Left colon (tissue), 2 donors: Measurements from ENCODE around the gene FCER2. TPM values are rescaled to one million over a fixed set of nuclear protein-coding genes. Genes with fewer than 3 reads are reported as not detected.

Experiments
- ATAC-seq: fragments of 200-7000 bp; cut with Tn5 transposase; one replicate; pipeline ENCODE4 v1.9.1; 2020; ENCODE audit warnings: mild to moderate bottlenecking, moderate library complexity
- DNase-seq, 2 donors: peaks; one replicate each; pipeline ENCODE4 v3.0.0-alpha.2; 2020
- intact Hi-C, 2 donors: fragments of 100-400 bp; cut with DNase I in 1 of 2; cut with micrococcal nuclease in 1 of 2; formaldehyde crosslinking; loops; one replicate each; pipeline versions ENCODE4 v1.11.2 to v1.14.0; 2022; cut with DNase I, micrococcal nuclease
- total RNA-seq, 2 donors: library from RNA; stranded (reverse); fragmentation: NEBNext Ultra II Directional; extraction: Animal tissue kit (Norgen Biotek cat#: 25700); gene quantifications; one replicate each; pipeline ENCODE4 v1.2.1, GENCODE V29; 2021
- donor health status: DM: no; HTN: no; CAD: no.
- donor health status: DM: yes; HTN: yes; CAD: no.

FCER2 gene
- total RNA-seq, 2 donors from 2014 or later = 0.27 to 0.64 TPM

GRCh38 chr19:7734220-7735203 lies 32.6 kb upstream of the FCER2 start:
- no peak for ATAC-seq

DNA sequence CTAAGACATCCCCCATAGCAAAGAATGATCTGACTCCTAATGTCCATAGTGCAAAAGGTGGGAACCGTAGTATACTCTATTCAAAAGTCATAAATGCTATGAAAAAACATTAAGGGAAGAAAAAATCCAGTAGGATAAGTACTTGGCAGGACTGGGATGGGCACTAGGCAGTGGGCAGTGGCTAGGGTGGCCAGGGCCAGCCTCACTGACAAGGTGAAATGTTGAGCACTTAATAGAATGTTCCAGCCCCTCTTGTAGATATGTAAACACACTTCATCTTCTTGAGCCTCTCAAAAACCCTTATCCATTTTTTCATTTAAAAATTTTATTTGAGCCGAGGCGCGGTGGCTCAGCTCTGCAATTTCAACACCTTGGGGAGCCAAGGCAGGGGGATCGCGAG lies 31.4 kb upstream of the FCER2 start:
- DNase-seq = no peak
- intact Hi-C loops = no loop called here
- no peak for ATAC-seq

More at GRCh38 chr19:7734220-7735203, 32.6 kb upstream of the FCER2 start:
- DNase-seq = no peak
- intact Hi-C loops = no loop called here

- intact Hi-C loops = no loop called here
- ATAC-seq (no peak), DNase-seq (no peak)
Observed at GRCh38 chr19:7732045-7732444, 30.1 kb upstream of the FCER2 start, which contains the start of gene CLEC4G. Gene CLEC4G (minus strand): TSS chr19:7732110. CDS start chr19:7732102, 8 bp downstream.

GRCh38 chr19:7731615-7732014 lies 29.7 kb upstream of the FCER2 start:
- intact Hi-C loops = no loop called here
- DNase-seq = no peak
- no peak for ATAC-seq

- intact Hi-C loops = no loop called here
- DNase-seq (no peak), ATAC-seq (no peak)
Observed at GRCh38 chr19:7731218-7731595, 29.3 kb upstream of the FCER2 start.

DNA sequence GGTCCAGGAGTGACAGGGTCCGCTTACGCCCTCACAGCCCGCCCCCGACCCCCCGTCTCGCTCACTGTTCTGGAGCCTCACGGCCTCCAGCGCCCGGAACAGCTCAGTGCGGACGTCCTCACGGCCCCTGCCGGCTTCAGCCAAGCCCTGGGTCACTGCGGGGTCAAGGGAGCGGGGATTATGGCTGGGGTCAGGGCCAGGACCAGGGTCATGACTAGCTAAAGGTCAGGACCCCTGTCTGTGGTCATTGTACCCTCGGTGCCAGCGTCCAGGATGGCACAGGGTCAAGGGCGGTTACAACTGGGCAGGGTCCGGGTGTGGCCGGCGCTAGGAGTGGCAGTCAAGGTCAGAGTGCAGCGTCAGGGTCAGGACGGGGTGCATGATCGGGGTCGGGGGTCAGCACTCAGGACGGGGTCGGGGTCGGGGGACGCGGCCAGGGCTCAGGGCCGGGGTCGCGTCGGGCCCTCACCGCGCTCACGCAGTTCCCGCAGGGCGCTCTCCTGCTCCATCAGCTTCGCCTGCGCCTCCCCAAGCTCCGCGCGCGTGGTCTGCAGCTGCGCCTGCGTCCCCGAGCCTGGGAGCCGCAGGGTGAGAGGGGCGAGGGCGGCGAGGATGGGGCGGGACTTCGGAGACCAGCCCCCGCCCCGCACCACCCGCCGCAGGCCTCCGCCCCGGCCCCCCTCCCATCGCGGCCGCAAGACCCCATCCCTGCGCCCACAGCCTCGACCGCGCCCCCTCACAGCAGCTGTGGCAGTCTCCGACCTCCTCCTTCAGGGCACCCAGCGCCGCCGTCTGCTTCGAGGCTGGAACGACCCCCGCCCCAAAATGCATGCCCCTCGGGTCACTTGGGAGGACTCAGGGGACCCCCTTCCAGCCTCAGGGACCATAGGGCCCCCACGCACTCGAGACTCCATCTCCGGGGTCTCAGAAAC lies 28.6 kb upstream of the FCER2 start:
- DNase-seq (no peak), ATAC-seq (no peak)
- intact Hi-C loops = no loop called here

DNA sequence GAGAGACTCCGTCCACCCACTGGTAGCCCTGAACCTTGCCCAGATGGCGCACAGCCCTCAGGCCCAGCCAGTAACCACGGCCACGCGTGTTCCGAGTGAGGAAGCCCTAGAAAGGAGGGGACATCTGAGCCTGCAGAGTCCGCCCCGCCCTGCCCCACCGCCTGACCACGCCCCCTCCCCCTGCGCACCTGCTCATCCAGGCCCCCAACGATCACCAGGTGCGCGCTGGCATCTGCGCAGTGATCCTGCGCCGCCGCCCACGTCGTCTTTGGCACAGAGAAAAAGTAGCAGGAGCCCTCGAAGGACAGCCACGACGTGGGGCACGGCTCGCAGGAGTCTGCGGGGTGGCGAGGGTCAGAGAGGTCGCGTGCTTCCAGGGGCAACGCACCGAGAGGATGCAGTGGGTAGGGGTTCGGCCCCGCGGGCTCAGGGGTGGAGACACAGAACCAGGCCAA lies 27.9 kb upstream of the FCER2 start:
- intact Hi-C loops = no loop called here
- DNase-seq (no peak), ATAC-seq (no peak)

GRCh38 chr19:7729211-7729610 lies 27.3 kb upstream of the FCER2 start:
- ATAC-seq (no peak), DNase-seq (no peak)
- intact Hi-C loops = no loop called here

- ATAC-seq = no peak
- intact Hi-C loops = no loop called here
- no peak for DNase-seq
Observed at GRCh38 chr19:7725791-7726190, 23.9 kb upstream of the FCER2 start.

DNA sequence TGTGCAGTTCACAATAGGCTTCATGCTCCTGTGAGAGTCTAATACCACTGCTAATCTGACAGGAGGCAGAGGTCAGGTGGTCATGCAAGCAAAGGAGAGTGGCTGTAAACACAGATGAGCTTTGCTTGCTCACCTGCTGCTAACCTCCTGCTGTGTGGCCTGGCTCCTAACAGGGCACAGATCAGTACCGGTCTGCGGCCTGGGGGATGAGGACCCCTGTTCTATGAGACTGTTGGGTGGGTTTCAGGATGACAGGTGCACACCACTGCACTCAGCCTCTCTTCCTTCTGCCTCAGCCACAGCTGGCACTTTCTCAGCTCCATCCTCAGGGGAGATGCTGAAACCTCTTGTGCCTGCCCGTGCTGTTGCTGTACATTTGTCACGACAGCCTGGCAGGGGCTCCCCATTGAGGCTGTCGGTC lies 20.3 kb upstream of the FCER2 start:
- no peak for ATAC-seq
- no peak for DNase-seq
- intact Hi-C loops = no loop called here

DNA sequence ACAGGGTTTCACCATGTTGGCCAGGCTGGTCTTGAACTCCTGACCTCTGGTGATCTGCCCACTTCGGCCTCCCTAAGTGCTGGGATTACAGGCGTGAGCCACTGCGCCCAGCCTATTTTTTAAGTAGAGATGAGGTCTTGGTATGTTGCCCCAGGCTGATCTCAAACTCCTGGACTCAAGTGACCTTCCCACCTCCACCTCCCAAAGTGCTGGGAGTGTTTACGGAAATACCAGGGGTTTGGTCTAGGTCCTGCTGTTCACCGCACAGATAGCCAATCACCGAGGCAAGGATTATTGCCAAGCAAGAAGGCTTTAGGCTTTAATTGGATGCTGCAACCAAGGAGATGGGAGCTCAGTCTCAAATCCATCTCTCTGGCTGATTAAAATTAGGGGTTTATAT lies 18.4 kb upstream of the FCER2 start:
- ATAC-seq (no peak), DNase-seq (no peak)
- intact Hi-C loops = no loop called here

GRCh38 chr19:7718668-7719067 lies 16.7 kb upstream of the FCER2 start:
- ATAC-seq (no peak), DNase-seq (no peak)
- intact Hi-C loops = no loop called here

- intact Hi-C loops = no loop called here
- no peak for ATAC-seq
- DNase-seq = no peak
Observed at GRCh38 chr19:7716762-7717161, 14.8 kb upstream of the FCER2 start.

DNA sequence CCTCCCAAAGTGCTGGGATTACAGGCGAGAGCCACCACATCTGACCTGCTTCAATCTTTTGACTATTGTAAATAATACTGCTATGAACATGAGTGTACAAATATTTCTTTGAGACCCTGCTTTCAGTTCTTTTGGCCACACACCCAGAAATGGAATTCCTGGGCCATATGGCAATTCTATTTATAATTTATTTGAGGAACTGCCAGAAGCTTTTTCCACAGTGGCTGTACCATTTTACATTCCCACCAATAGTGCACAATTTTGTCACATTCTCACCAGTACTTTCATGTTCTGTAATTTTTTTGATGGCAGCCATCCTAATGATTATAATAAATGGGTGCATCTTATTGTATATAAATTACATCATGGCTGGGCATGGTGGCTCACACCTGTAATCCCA lies 13.7 kb upstream of the FCER2 start:
- DNase-seq (no peak), ATAC-seq (no peak)
- intact Hi-C loops = no loop called here

GRCh38 chr19:7710616-7711015 lies 8.7 kb upstream of the FCER2 start:
- intact Hi-C loops = no loop called here
- ATAC-seq (no peak), DNase-seq (no peak)

GRCh38 chr19:7709932-7710460 lies 8.1 kb upstream of the FCER2 start:
- ATAC-seq (no peak), DNase-seq (no peak)
- intact Hi-C loops = no loop called here

DNA sequence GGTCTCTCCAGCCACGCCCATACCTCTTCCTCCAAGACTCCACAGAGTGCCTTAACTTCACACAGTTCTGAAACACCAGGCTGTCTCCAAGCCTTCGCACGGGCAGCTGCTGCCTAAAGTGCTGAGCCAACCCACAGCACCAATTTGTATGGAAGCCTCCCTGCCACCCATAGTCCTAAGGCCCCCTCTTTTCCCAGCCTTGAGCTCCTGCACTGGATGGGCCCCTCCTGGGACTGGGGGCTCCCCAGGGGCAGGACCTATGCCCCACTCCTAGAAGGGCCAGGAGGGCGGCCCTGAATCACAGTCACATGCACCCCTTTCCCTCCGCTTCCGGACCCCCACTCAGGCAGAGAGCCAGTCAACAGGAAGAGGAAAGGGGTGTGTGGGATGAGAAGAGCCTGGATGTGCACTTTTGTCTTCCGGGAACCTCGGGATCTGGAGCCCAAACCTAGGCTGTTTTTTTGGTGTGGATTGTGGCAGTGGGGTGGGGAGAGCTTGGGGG lies 5.1 kb upstream of the FCER2 start:
- no peak for ATAC-seq

DNA sequence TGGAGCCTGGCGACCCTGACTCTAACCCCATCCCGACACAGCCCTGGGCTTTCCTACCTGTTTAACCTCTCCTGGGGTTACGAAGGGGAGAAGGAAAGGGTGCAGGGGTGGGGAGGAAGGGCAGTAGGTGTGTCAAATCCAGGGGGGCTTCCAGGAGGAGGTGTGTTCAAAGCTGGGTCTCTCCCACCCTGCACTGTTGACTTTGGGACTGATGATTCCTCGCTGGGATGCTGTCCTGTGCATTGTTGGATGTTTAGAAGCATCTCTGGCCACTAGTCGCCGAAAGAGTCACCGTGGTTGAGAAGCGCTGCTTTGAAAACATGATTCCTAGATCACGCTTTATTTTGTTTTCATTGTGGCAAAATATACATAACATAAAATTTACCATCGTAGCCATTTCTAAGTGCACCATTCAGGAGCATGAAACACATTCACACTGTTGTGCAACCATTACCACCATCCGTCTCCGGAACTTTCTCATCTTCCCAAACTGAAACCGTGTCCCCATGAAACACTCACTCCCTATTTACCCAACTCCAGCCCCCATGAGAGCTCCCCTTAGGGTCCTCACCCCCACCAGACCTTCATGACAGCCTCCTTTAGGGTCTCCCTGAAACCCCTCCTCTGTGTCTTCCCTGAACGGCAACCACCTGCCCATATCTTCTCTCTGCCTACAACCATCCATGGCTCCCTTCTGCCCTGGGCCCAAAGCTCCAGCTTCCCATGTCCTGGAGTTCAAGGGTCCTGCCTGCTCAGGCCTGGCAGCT lies 4.4 kb upstream of the FCER2 start:
- ATAC-seq (no peak), DNase-seq (no peak)
- intact Hi-C loops = no loop called here

More for the DNA sequence above, 5.1 kb upstream of the FCER2 start:
- DNase-seq = no peak
- intact Hi-C loops = no loop called here
